Stimulated activated memory B cell treated with anti-CD40 and anti-IgM and Interleukin-4, amounts not matched to agents 10 μg/mL and 1 μg/mL and 100 μg/mL, for 72 hours (primary cell): ENCODE results near the gene TSPO2.
A peak's percentile ranks its signal among the peaks of the same experiment; 100 is the strongest.

ENCODE experiments used
- ATAC-seq: fragments of 150-1000 bp; cut with Tn5 transposase; 2 replicates; pipeline ENCODE4 v1.10.0; 2021
- H3K27ac Mint-ChIP-seq: one replicate; pipeline ENCODE4 v1.8.0; 2022; ENCODE audit warnings: mild to moderate bottlenecking, mixed read lengths
- H3K27me3 Mint-ChIP-seq: one replicate; pipeline ENCODE4 v1.8.0; 2022; ENCODE audit warnings: mixed read lengths
- H3K36me3 Mint-ChIP-seq: one replicate; pipeline ENCODE4 v1.8.0; 2022; ENCODE audit warnings: mixed read lengths
- H3K4me1 Mint-ChIP-seq: one replicate; pipeline ENCODE4 v1.8.0; 2022; ENCODE audit warnings: mixed read lengths
- H3K4me3 Mint-ChIP-seq: one replicate; pipeline ENCODE4 v1.8.0; 2022; ENCODE audit warnings: mild to moderate bottlenecking, moderate library complexity, mixed read lengths
- H3K9me3 Mint-ChIP-seq: one replicate; pipeline ENCODE4 v1.8.0; 2022; ENCODE audit warnings: mixed read lengths

The TSPO2 gene

DNA sequence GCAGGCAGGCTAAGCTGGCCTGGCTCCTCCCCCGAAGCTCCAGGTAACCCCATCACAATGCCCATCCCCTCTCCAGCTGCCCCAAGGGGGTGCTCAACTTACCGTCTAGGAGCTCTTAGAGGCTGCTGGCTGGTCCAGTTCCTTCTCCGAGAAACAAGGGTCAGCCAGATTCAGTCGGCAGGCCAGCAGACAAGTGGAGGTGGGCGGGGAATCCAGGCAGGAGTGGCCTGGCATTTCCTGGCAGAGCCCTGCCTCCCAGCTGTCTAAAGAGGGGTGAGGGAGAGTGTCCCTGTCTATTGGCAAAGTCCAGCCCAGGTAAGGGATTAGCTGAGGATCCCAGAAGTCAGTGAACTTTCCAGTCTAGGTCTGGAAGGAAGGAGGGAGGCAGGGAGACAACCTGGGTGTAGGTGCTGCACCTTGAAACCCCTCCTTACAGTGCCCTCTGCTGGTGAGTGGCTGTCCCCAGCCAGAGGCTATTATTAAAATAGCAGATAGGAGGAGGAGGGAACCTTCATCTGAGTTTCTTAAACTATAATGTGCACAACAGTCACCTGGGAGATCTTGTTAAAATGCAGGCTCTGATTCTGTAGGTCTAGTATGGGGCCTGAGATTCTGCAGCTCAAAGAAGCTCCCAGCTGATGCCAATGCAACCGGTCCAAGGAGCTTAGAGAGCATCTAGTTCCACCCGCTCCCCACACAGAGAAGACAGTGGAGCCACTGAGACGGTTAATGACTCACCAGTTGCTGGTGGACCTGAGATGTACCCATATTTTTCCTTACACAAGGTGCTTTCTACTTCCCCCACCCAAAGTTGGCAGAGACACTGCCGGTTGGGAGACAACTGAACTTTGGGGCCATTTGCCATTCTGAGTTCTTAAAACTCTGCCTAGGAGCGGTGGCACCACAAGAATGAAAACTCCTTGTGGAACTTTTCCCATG is 2.9 kb upstream of the TSPO2 start, which contains the start of gene UNC5CL:
UNC5CL (minus strand) TSS at position 162 of the 939 bp plus-strand sequence. CDS start 4,147 bp downstream, outside the sequence.
- no peak within 1 kb of the TSS for H3K27ac Mint-ChIP-seq
- H3K27me3 Mint-ChIP-seq: no peaks in the 10 kb centered on the region
- H3K36me3 Mint-ChIP-seq: peaks cover 10% of the 10 kb centered on the region
- no peaks in the 10 kb centered on the region for H3K4me1 Mint-ChIP-seq
- no peak for ATAC-seq
- H3K4me3 Mint-ChIP-seq: no peak within 1 kb of the TSS
- H3K9me3 Mint-ChIP-seq: no peaks in the 10 kb centered on the region

DNA sequence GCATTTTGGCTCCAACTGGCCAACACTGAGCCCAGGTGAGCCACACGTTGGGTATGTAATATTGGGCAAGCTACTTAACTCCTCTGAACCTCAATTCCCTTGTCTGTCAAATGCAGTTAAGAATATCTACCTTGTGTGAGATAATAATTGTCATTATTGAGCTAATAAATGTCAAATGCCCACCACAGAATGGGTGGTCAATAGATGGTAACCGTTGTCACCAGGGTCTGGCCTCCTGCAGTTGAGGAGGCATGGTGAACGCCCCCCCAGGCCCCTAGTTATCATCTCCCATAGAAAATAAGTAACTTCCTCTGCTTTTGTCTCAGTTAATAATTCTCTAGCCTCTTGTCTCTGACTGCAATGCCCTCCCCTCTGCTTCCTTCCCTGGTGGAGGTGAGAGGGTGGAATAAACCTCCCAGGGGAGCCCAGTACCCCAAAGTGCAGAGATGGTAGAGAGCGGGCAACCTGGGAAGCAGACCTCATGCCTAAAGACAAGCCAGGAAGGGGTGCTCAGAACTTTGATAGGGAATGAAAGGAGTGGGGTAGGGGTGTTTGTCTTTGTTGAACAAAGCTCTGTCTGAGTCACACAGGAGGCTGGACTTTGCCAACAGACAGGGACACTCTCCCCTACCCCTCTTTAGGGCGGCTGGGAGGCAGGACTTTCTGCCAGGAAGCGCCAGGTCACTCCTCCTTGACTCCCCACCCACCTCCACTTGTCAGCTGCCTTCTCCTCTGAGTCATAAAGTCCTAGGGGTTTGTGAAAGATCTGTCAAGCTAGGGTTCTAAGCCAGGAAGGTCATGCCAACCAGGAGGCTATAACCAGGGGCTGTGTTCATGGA is 1.9 kb upstream of the TSPO2 start:
- H3K4me1 Mint-ChIP-seq: no peaks in the 10 kb centered on the region
- no peak for ATAC-seq
- no peak overlapping the region for H3K27ac Mint-ChIP-seq
- H3K36me3 Mint-ChIP-seq: peaks cover 10% of the 10 kb centered on the region
- no peaks in the 10 kb centered on the region for H3K27me3 Mint-ChIP-seq
- H3K9me3 Mint-ChIP-seq: no peaks in the 10 kb centered on the region
- no peak overlapping the region for H3K4me3 Mint-ChIP-seq

DNA sequence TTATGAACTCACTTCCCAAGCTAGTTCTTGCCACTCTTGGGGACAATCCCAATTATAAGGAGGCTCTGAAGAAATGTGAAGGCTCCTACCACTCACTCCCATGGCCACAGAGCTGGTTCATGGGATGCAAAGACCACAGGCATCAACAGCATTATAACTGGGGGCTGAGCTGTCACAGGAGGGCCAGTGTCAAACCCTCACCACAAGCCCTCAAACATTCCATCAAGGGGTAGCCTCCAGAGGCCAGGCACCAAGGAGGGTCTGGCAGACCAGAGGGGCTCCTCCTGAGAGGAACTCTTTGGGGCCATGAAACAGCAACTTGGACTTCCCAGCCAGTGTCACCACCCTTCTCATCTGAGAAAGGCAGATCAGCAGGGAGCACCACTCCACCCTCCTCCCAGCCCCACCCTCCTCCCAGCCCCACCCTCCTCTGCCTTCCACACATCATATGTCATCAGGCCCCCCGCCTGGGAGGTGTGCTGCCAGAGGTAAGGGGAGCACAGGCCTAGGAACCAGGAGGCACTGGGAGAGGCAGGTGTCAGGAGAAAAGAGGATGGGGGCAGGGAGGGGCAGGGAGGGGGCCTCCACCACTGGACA is 1.2 kb upstream of the TSPO2 start:
- no peak overlapping the region for H3K27ac Mint-ChIP-seq
- no peak for ATAC-seq
- no peaks in the 10 kb centered on the region for H3K9me3 Mint-ChIP-seq
- no peaks in the 10 kb centered on the region for H3K4me1 Mint-ChIP-seq
- peaks cover 10% of the 10 kb centered on the region for H3K36me3 Mint-ChIP-seq
- no peaks in the 10 kb centered on the region for H3K27me3 Mint-ChIP-seq
- no peak overlapping the region for H3K4me3 Mint-ChIP-seq

GRCh38 chr6:41043151-41043550 is 884 bp downstream of the TSPO2 start:
- Mint-ChIP-seq H3K36me3 (peaks cover 16% of the 10 kb centered on the region), H3K27ac (no peak overlapping the region), H3K27me3 (no peaks in the 10 kb centered on the region), H3K4me3 (no peak overlapping the region), H3K4me1 (no peaks in the 10 kb centered on the region), H3K9me3 (no peaks in the 10 kb centered on the region)
- ATAC-seq: no peak

GRCh38 chr6:41045664-41046063 is 3.4 kb downstream of the TSPO2 start:
- no peak for ATAC-seq
- no peaks in the 10 kb centered on the region for H3K4me1 Mint-ChIP-seq
- H3K36me3 Mint-ChIP-seq: peaks cover 21% of the 10 kb centered on the region
- H3K27ac Mint-ChIP-seq: no peak overlapping the region
- no peak overlapping the region for H3K4me3 Mint-ChIP-seq
- H3K27me3 Mint-ChIP-seq: no peaks in the 10 kb centered on the region
- H3K9me3 Mint-ChIP-seq: no peaks in the 10 kb centered on the region

DNA sequence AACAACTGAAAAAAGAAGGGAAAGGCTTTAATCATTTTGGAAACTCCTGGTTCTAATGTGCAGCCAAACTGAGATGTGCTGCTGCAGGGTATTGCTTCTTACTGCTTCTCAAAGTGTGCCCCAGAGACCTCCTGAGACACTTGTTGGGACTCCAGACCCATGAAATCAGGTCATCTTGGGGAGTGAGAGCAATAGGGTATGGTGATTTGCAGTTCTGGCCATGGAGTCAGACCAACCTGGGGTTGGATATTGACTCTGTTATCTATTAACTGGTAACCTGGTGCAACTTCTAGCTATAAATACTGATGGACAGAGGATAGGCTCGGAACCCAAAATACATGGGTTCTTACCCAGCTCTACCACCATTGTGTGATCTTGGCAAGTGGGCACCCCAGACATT is 3.8 kb downstream of the TSPO2 start:
- H3K9me3 Mint-ChIP-seq: no peaks in the 10 kb centered on the region
- ATAC-seq: no peak
- no peak overlapping the region for H3K4me3 Mint-ChIP-seq
- peaks cover 21% of the 10 kb centered on the region for H3K36me3 Mint-ChIP-seq
- no peaks in the 10 kb centered on the region for H3K4me1 Mint-ChIP-seq
- no peaks in the 10 kb centered on the region for H3K27me3 Mint-ChIP-seq
- H3K27ac Mint-ChIP-seq: no peak overlapping the region

GRCh38 chr6:41047306-41047705 is 5.0 kb downstream of the TSPO2 start:
- Mint-ChIP-seq H3K4me3 (no peak overlapping the region), H3K27ac (no peak overlapping the region), H3K4me1 (peaks cover 10% of the 10 kb centered on the region), H3K27me3 (no peaks in the 10 kb centered on the region), H3K9me3 (no peaks in the 10 kb centered on the region), H3K36me3 (peaks cover 26% of the 10 kb centered on the region)
- ATAC-seq: no peak

DNA sequence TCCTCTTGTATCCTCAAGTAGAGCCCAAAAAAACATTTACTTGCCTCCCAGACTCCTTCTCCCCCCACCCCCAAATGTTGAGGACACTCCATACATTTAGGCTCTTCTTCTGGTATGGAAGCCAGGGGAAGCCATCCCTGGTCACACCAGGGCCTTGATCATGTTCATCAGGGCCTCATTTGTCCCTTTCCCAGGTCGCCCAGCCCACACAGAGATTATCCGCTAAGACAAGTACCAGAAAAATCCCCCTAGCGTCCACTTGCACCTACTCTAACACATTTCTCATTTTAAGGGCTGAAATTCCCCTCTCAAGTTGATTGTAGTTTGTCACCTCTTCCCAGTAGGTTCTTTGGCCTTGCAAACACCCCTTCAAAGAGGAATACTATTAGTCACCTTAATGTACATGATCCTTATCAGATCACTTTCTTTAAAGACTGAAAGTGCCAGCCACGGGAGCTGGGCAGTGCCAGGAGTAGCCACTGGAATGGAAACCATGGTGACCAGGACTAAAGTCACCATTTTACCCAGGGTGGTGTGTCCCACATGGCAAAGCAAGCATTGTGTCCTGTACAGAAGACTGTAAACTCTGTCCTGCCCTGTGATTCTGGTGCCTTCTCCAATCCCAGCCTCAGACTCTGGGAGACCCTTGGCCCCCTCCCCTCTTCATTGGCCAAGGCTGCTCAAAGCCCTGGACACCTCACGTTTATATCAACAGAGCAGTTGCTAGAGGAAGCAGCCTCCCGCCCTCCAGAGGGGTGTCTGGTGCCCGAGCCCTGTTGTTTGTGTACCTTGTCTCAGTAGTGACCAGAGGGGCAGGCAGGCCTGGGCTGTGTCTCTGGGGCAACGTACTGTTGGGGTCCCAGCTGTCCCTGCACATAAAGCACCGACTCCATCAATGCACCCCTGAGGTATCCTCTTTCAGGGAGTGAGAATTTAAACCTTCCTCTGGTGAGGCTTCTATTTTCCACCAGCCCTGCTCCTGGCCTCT is 5.8 kb downstream of the TSPO2 start:
- Mint-ChIP-seq H3K4me1 (peaks cover 18% of the 10 kb centered on the region), H3K9me3 (no peaks in the 10 kb centered on the region), H3K27ac (no peak overlapping the region), H3K27me3 (no peaks in the 10 kb centered on the region), H3K36me3 (peaks cover 26% of the 10 kb centered on the region), H3K4me3 (no peak overlapping the region)
- ATAC-seq: no peak

- no peak for ATAC-seq
- no peak overlapping the region for H3K4me3 Mint-ChIP-seq
- H3K27me3 Mint-ChIP-seq: no peaks in the 10 kb centered on the region
Measured at GRCh38 chr6:41049521-41049920, 7.3 kb downstream of the TSPO2 start.

GRCh38 chr6:41049955-41050354 is 7.7 kb downstream of the TSPO2 start:
- Mint-ChIP-seq H3K4me3 (no peak overlapping the region), H3K9me3 (no peaks in the 10 kb centered on the region), H3K4me1 (peaks cover 21% of the 10 kb centered on the region), H3K27me3 (no peaks in the 10 kb centered on the region), H3K27ac (no peak overlapping the region), H3K36me3 (peaks cover 20% of the 10 kb centered on the region)
- ATAC-seq: no peak

More at GRCh38 chr6:41049521-41049920, 7.3 kb downstream of the TSPO2 start:
- H3K27ac Mint-ChIP-seq: no peak overlapping the region
- peaks cover 21% of the 10 kb centered on the region for H3K4me1 Mint-ChIP-seq
- H3K9me3 Mint-ChIP-seq: no peaks in the 10 kb centered on the region
- H3K36me3 Mint-ChIP-seq: peaks cover 20% of the 10 kb centered on the region

DNA sequence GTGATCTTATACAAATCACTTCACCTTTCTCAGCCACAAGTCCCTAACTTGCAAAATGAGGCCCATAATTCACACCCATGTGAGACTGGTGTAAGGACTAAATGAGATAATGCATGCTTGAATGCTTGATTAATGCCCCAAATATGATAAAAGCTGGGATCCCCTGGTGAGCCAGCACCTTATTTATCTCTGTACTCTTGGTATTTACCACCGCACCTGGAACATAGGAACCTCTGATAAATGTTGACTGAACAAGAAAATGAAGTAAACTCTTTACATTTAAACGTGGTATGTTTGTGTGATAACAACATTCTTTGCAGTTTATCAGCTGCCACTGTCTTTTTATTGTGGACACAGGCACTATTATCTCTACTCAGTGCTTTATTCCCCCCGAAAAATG is 8.3 kb downstream of the TSPO2 start:
- H3K9me3 Mint-ChIP-seq: no peaks in the 10 kb centered on the region
- H3K36me3 Mint-ChIP-seq: peaks cover 20% of the 10 kb centered on the region
- H3K27ac Mint-ChIP-seq: no peak overlapping the region
- peaks cover 21% of the 10 kb centered on the region for H3K4me1 Mint-ChIP-seq
- no peak for ATAC-seq
- H3K4me3 Mint-ChIP-seq: no peak overlapping the region
- H3K27me3 Mint-ChIP-seq: no peaks in the 10 kb centered on the region

GRCh38 chr6:41051873-41052272 is 9.6 kb downstream of the TSPO2 start:
- Mint-ChIP-seq H3K9me3 (no peaks in the 10 kb centered on the region), H3K36me3 (peaks cover 22% of the 10 kb centered on the region), H3K27ac (peak overlapping the region; percentile 33), H3K4me3 (no peak overlapping the region), H3K4me1 (peaks cover 21% of the 10 kb centered on the region), H3K27me3 (no peaks in the 10 kb centered on the region)
- peak; percentile 67 for ATAC-seq

DNA sequence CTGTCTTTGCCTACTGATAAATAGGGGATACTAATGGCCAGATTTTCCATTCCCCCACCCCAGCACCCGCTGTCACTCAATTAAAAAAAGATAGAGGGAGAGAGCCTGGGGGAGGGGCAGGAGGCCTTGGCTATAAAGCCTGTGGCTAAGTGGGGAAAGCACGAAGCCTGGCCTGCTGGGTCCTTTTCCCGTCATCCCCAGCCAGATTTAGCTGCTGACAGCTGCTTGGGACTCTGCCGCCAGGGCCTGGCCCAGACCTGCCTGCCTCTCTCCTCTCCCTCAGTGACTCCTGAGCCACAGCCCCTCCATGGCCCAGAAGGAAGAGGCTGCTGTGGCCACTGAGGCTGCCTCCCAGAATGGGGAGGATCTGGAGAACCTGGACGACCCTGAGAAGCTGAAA is 10.8 kb downstream of the TSPO2 start, which contains the start of gene APOBEC2:
APOBEC2 (plus strand) TSS at position 162 of the 400 bp plus-strand sequence; CDS start at position 308, 146 bp downstream.
- Mint-ChIP-seq H3K4me1 (peaks cover 21% of the 10 kb centered on the region), H3K36me3 (peaks cover 27% of the 10 kb centered on the region), H3K27ac (peak within 1 kb of the TSS; percentile 33), H3K9me3 (no peaks in the 10 kb centered on the region), H3K27me3 (no peaks in the 10 kb centered on the region), H3K4me3 (no peak within 1 kb of the TSS)
- ATAC-seq: no peak

DNA sequence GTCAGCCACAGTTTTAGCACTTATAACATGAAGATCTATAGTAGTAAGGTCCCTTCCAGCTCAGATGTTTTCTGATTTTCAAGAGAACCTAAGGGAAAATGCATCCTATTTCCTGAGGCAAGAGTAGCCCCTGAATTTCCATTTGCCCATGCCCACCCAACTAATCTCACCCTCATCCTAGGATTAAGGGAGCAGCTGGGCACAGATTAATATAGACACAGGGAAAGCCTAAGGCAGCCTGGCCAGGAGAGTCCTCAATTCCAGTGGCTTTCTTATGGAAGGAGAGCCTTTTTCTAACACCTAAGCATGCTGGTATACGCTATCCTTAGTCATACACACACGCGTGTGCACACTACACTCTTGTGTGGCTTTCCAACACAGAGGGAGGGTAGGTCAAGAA is 12.2 kb downstream of the TSPO2 start:
- ATAC-seq: no peak
- H3K27me3 Mint-ChIP-seq: no peaks in the 10 kb centered on the region
- peaks cover 21% of the 10 kb centered on the region for H3K4me1 Mint-ChIP-seq
- H3K27ac Mint-ChIP-seq: no peak overlapping the region
- peaks cover 22% of the 10 kb centered on the region for H3K36me3 Mint-ChIP-seq
- H3K4me3 Mint-ChIP-seq: no peak overlapping the region
- H3K9me3 Mint-ChIP-seq: no peaks in the 10 kb centered on the region
